Stomach (tissue), 19 donors: ENCODE data around the gene CSRNP2. TPM values are rescaled to one million over a fixed set of nuclear protein-coding genes. Genes with fewer than 3 reads are reported as not detected.

ENCODE experiments used
- DNase-seq, 2 donors: peaks; one replicate each; pipeline versions ENCODE4 v3.0.0 to v3.0.0-alpha.2; 2013 to 2019
- H3K27ac ChIP-seq, 5 donors: fragments of 200-600 bp in 4 of 5; sonication (generic) in 4 of 5; one replicate each; pipeline ENCODE4 v1.5.1; 2013 to 2019; ENCODE audit warnings: mild to moderate bottlenecking in 1 of 5, moderate library complexity in 1 of 5
- H3K27me3 ChIP-seq, 3 donors: fragments of 200-600 bp; sonication (generic); one replicate each; pipeline ENCODE4 v1.5.1; 2017 to 2019; ENCODE audit warnings: mixed run types in 1 of 3
- H3K36me3 ChIP-seq, 4 donors: fragments of 200-600 bp; sonication (generic); 1 replicate in 3 of 4; 2 replicates in 1 of 4; pipeline ENCODE4 v1.5.1; 2016 to 2019
- H3K4me1 ChIP-seq, 4 donors: fragments of 200-600 bp; sonication (generic); one replicate each; pipeline ENCODE4 v1.5.1; 2016 to 2019
- H3K4me3 ChIP-seq, 4 donors: fragments of 200-600 bp; sonication (generic) in 3 of 4; one replicate each; pipeline ENCODE4 v1.5.1; 2016 to 2019; ENCODE audit warnings: mild to moderate bottlenecking in 1 of 4
- H3K9me3 ChIP-seq, 4 donors: fragments of 200-600 bp; sonication (generic); one replicate each; pipeline ENCODE4 v1.5.1; 2016 to 2019
- CTCF ChIP-seq, 7 experiments: fragments of 450-650 bp in 4 of 7; fragments of 200-600 bp in 3 of 7; sonication (generic) in 3 of 7; IDR thresholded peaks; one replicate each; pipeline ENCODE4 v1.5.1; 2016 to 2019; ENCODE audit warnings: antibody characterized with exemption in 7 of 7, control low read depth in 2 of 7, mild to moderate bottlenecking in 1 of 7
- EP300 ChIP-seq: sonication (generic); formaldehyde crosslinking; IDR thresholded peaks from one replicate; pipeline ENCODE4 v1.6.1; 2017; ENCODE audit warnings: antibody characterized with exemption
- POLR2A ChIP-seq, 4 donors: fragments of 450-650 bp; IDR thresholded peaks; one replicate each; pipeline ENCODE4 v1.6.1; 2016; ENCODE audit warnings: antibody characterized with exemption in 4 of 4, control low read depth in 2 of 4, mild to moderate bottlenecking in 1 of 4, moderate library complexity in 1 of 4
- POLR2AphosphoS5 ChIP-seq, 3 donors: sonication (generic); formaldehyde crosslinking; IDR thresholded peaks; one replicate each; pipeline ENCODE4 v1.6.1; 2016; ENCODE audit warnings: antibody characterized with exemption in 3 of 3
- WGBS, 5 donors: extraction: QIAGEN DNeasy Blood & Tissue Kit in 3 of 5; methylation state at CpG; one replicate each; pipeline versions ENCODE4 v1.1.5 to v1.1.7; 2013 to 2018; 5-methylcytosine and 5-hydroxymethylcytosine counted together
- intact Hi-C: fragments of 100-400 bp; cut with DNase I; formaldehyde crosslinking; loops from one replicate; pipeline ENCODE4 v1.15.1; 2023; ENCODE audit warnings: low total_unique reads
- long read RNA-seq, 10 donors: transcript quantifications; one replicate each; lab custom pipeline, GENCODE V29; 2026
- polyA plus RNA-seq, 3 donors: library from polyadenylated mRNA; stranded (reverse); fragments of 200-250 nt; gene quantifications; one replicate each; pipeline ENCODE4 v1.2.3, GENCODE V29; 2013
- total RNA-seq, 5 donors: library from RNA; depleted of rRNA; stranded (reverse); fragments of >200 nt; gene quantifications; one replicate each; pipeline versions ENCODE4 v1.1.0 to v1.2.3, GENCODE V29; 2014 to 2016
- donor health status: healthy with polysubstance abuse.
- donor health status: Bipolar disorder and iron deficiency.
- donor health status: healthy.

CSRNP2 gene
- 100 to 1,000 TPM in 1 of 5 donors, 10 to 100 TPM in 4; 12.5 to 117 (median 22.9) TPM for total RNA-seq
- 1 to 10 TPM; 6.0 to 8.8 (median 6.9) TPM for polyA plus RNA-seq
- long read RNA-seq, donor 1, result 0 reads
- long read RNA-seq, donor 2, partial matches to known transcripts, result 0 of 1 reads
- long read RNA-seq, donor 2, other reads (novel, unspliced or antisense), result 0 of 1 reads
- long read RNA-seq, donor 3, full-length matches to known transcripts, result 1 of 1 reads
- long read RNA-seq, donor 3, partial matches to known transcripts, result 0 of 1 reads
- long read RNA-seq, donor 3, other reads (novel, unspliced or antisense), result 0 of 1 reads
- long read RNA-seq, donor 4, result 0 reads
- long read RNA-seq, donor 5, full-length matches to known transcripts, result 3 of 3 reads
- long read RNA-seq, donor 5, partial matches to known transcripts, result 0 of 3 reads
- long read RNA-seq, donor 5, other reads (novel, unspliced or antisense), result 0 of 3 reads
- long read RNA-seq, donor 6, result 0 reads
- long read RNA-seq, donor 7, full-length matches to known transcripts, result 3 of 3 reads
- long read RNA-seq, donor 7, partial matches to known transcripts, result 0 of 3 reads
- long read RNA-seq, donor 7, other reads (novel, unspliced or antisense), result 0 of 3 reads
- long read RNA-seq, donor 8, full-length matches to known transcripts, result 2 of 2 reads
- long read RNA-seq, donor 8, partial matches to known transcripts, result 0 of 2 reads
- long read RNA-seq, donor 8, other reads (novel, unspliced or antisense), result 0 of 2 reads
- long read RNA-seq, donor 9, result 0 reads
- long read RNA-seq, donor 10, result 0 reads

- TF ChIP-seq CTCF (IDR thresholded peaks at IDR 0.05), result no peak
- TF ChIP-seq POLR2AphosphoS5 (IDR thresholded peaks at IDR 0.05), result peak; percentile 99
- TF ChIP-seq POLR2A (IDR thresholded peaks at IDR 0.05), result peak in 2 of 4 donors; percentile 91 to 92
- TF ChIP-seq EP300, result no peak
- no peaks in the 10 kb centered on the region for H3K27me3 ChIP-seq
- peaks cover 12 to 26% (median 21%) of the 10 kb centered on the region in 4 donors for H3K4me1 ChIP-seq
- intact Hi-C loops, result no loop called here
- peak within 1 kb of the TSS; percentile 72 to 90 (median 82) for H3K4me3 ChIP-seq
- DNase-seq, result peak; percentile 97 to 99
- H3K27ac ChIP-seq, result peak within 1 kb of the TSS; percentile 84 to 95 (median 91)
- WGBS, 5 donors, result 0 to 1% (median 0%) methylated on average over 52 to 74 of the region's 74 CpGs
- no peaks in the 10 kb centered on the region for H3K9me3 ChIP-seq
- H3K36me3 ChIP-seq, result no peaks in the 10 kb centered on the region
Observed at GRCh38 chr12:51083126-51083833, at the start of gene CSRNP2. Gene CSRNP2 (minus strand): TSS chr12:51083596. CDS start chr12:51076561, 7,035 bp downstream.

- intact Hi-C loops, result no loop called here
- Histone ChIP-seq H3K4me3 (no peak overlapping the region), H3K27ac (no peak overlapping the region), H3K9me3 (no peaks in the 10 kb centered on the region), H3K36me3 (peaks cover 0 to 18% (median 6%) of the 10 kb centered on the region in 4 donors), H3K27me3 (no peaks in the 10 kb centered on the region), H3K4me1 (no peaks in the 10 kb centered on the region)
- 66 to 89% (median 89%) methylated on average over 5 of the region's 5 CpGs for WGBS, 5 donors
- TF ChIP-seq EP300, result no peak
- TF ChIP-seq POLR2A (IDR thresholded peaks at IDR 0.05), result no peak
- TF ChIP-seq POLR2AphosphoS5 (IDR thresholded peaks at IDR 0.05), result no peak
- no peak for TF ChIP-seq CTCF (IDR thresholded peaks at IDR 0.05)
- no peak for DNase-seq
Observed at GRCh38 chr12:51132693-51133092, 49.3 kb upstream of the CSRNP2 start.

GRCh38 chr12:51131745-51132521 is 48.5 kb upstream of the CSRNP2 start:
- intact Hi-C loops, result no loop called here

More at GRCh38 chr12:51131745-51132521, 48.5 kb upstream of the CSRNP2 start:
- Histone ChIP-seq H3K27me3 (no peaks in the 10 kb centered on the region), H3K4me1 (no peaks in the 10 kb centered on the region), H3K27ac (no peak overlapping the region), H3K4me3 (no peak overlapping the region), H3K36me3 (peaks cover 0 to 18% (median 6%) of the 10 kb centered on the region in 4 donors), H3K9me3 (no peaks in the 10 kb centered on the region)
- 86 to 99% (median 90%) methylated on average over 5 of the region's 5 CpGs for WGBS, 5 donors
- TF ChIP-seq CTCF (IDR thresholded peaks at IDR 0.05) (no peak), POLR2AphosphoS5 (IDR thresholded peaks at IDR 0.05) (no peak), EP300 (no peak), POLR2A (IDR thresholded peaks at IDR 0.05) (no peak)
- DNase-seq, result no peak
